Lung (tissue), 12 donors: ENCODE data around the gene NUP210. TPM values are rescaled to one million over a fixed set of nuclear protein-coding genes. Genes with fewer than 3 reads are reported as not detected.
A peak's percentile ranks its signal among the peaks of the same experiment; 100 is the strongest.

ENCODE experiments used
- ATAC-seq: fragments of 200-7000 bp; cut with Tn5 transposase; one replicate; pipeline ENCODE4 v1.9.1; 2020; ENCODE audit warnings: moderate number of reproducible peaks; ENCODE audit not compliant: insufficient read depth, low FRiP score
- DNase-seq, 3 donors: peaks; one replicate each; pipeline ENCODE4 v3.0.0-alpha.2; 2013 to 2017
- H3K27ac ChIP-seq, 2 donors: one replicate each; pipeline ENCODE4 v1.5.1; 2013; ENCODE audit warnings: mild to moderate bottlenecking in 2 of 2, moderate library complexity in 2 of 2, control low read depth in 1 of 2, inconsistent platforms in 1 of 2, low read depth in 1 of 2, low read length in 1 of 2
- H3K27me3 ChIP-seq, 3 donors: one replicate each; pipeline ENCODE4 v1.5.1; 2013; ENCODE audit warnings: low read length in 2 of 3; ENCODE audit not compliant: control insufficient read depth in 3 of 3, insufficient read depth in 3 of 3
- H3K36me3 ChIP-seq, 4 donors: one replicate each; pipeline ENCODE4 v1.5.1; 2013; ENCODE audit warnings: low read length in 4 of 4, mild to moderate bottlenecking in 1 of 4, moderate library complexity in 1 of 4; ENCODE audit not compliant: control insufficient read depth in 4 of 4, insufficient read depth in 4 of 4
- H3K4me1 ChIP-seq, 5 donors: one replicate each; pipeline ENCODE4 v1.5.1; 2013; ENCODE audit warnings: low read length in 5 of 5, mild to moderate bottlenecking in 2 of 5, moderate library complexity in 1 of 5; ENCODE audit not compliant: control insufficient read depth in 5 of 5, insufficient read depth in 5 of 5
- H3K4me3 ChIP-seq: one replicate; pipeline ENCODE4 v1.5.1; 2013; ENCODE audit warnings: mild to moderate bottlenecking, control low read depth, moderate library complexity
- H3K9ac ChIP-seq, 2 donors: one replicate each; pipeline ENCODE4 v1.5.1; 2013; ENCODE audit warnings: low read length in 2 of 2, control low read depth in 1 of 2; ENCODE audit not compliant: insufficient read depth in 1 of 2
- H3K9me3 ChIP-seq, 4 donors: one replicate each; pipeline ENCODE4 v1.5.1; 2013; ENCODE audit warnings: low read length in 3 of 4, mild to moderate bottlenecking in 1 of 4, moderate library complexity in 1 of 4; ENCODE audit not compliant: control insufficient read depth in 4 of 4, insufficient read depth in 3 of 4
- WGBS, 2 donors: extraction: QIAGEN DNeasy Blood & Tissue Kit; methylation state at CpG; one replicate each; pipeline ENCODE4 v1.1.7; 2013; 5-methylcytosine and 5-hydroxymethylcytosine counted together
- polyA plus RNA-seq, 2 donors: library from polyadenylated mRNA; stranded (reverse); fragments of 200-250 nt; gene quantifications; one replicate each; pipeline ENCODE4 v1.2.1, GENCODE V29; 2013
- total RNA-seq, 2 donors: library from RNA; depleted of rRNA in 1 of 2; stranded (reverse); fragments of >200 nt in 1 of 2; gene quantifications; one replicate each; pipeline ENCODE4 v1.2.1, GENCODE V29; 2014 to 2021
- TF ChIP-seq, protein P1 (sequence below): IDR thresholded peaks from 2 replicates; pipeline ENCODE4 v1.5.1; 2012; ENCODE audit warnings: mild to moderate bottlenecking; ENCODE audit errors: control extremely low read depth, extremely low read depth
- donor health status: control.
- donor health status: control.
- donor health status: Bipolar disorder and iron deficiency.
- donor health status: healthy.
- donor health status: DM: yes; HTN: yes; CAD: no.

Gene NUP210
- total and polyA plus RNA-seq, 4 donors = 5.4 to 20.4 (median 10.5) TPM

GRCh38 chr3:13287833-13288232, 132.3 kb downstream of the NUP210 start:
- Histone ChIP-seq H3K9ac (no peak overlapping the region), H3K4me3 (no peak overlapping the region), H3K27me3 (peaks cover 6 to 22% (median 18%) of the 10 kb centered on the region in 3 donors), H3K9me3 (peaks cover 3 to 18% (median 7%) of the 10 kb centered on the region in 4 donors), H3K27ac (no peak overlapping the region), H3K4me1 (no peaks in the 10 kb centered on the region), H3K36me3 (no peaks in the 10 kb centered on the region)
- DNase-seq = no peak
- ATAC-seq = no peak
- TF ChIP-seq, protein P1, sequence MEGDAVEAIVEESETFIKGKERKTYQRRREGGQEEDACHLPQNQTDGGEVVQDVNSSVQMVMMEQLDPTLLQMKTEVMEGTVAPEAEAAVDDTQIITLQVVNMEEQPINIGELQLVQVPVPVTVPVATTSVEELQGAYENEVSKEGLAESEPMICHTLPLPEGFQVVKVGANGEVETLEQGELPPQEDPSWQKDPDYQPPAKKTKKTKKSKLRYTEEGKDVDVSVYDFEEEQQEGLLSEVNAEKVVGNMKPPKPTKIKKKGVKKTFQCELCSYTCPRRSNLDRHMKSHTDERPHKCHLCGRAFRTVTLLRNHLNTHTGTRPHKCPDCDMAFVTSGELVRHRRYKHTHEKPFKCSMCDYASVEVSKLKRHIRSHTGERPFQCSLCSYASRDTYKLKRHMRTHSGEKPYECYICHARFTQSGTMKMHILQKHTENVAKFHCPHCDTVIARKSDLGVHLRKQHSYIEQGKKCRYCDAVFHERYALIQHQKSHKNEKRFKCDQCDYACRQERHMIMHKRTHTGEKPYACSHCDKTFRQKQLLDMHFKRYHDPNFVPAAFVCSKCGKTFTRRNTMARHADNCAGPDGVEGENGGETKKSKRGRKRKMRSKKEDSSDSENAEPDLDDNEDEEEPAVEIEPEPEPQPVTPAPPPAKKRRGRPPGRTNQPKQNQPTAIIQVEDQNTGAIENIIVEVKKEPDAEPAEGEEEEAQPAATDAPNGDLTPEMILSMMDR = no peak
- WGBS, 2 donors = 79 to 83% methylated on average over 4 of the region's 4 CpGs

- H3K9me3 ChIP-seq = peaks cover 3 to 18% (median 7%) of the 10 kb centered on the region in 4 donors
- WGBS, 2 donors = 91 to 98% methylated on average over 2 of the region's 2 CpGs
- TF ChIP-seq, protein P1 = no peak
- H3K9ac ChIP-seq = no peak overlapping the region
- no peak overlapping the region for H3K27ac ChIP-seq
- no peaks in the 10 kb centered on the region for H3K36me3 ChIP-seq
- H3K4me1 ChIP-seq = peaks cover 0 to 3% (median 0%) of the 10 kb centered on the region in 5 donors
- no peak overlapping the region for H3K4me3 ChIP-seq
- no peak for ATAC-seq
- H3K27me3 ChIP-seq = peaks cover 6 to 24% (median 20%) of the 10 kb centered on the region in 3 donors
- DNase-seq = no peak
Measured at GRCh38 chr3:13286873-13287272, 133.2 kb downstream of the NUP210 start.

DNA sequence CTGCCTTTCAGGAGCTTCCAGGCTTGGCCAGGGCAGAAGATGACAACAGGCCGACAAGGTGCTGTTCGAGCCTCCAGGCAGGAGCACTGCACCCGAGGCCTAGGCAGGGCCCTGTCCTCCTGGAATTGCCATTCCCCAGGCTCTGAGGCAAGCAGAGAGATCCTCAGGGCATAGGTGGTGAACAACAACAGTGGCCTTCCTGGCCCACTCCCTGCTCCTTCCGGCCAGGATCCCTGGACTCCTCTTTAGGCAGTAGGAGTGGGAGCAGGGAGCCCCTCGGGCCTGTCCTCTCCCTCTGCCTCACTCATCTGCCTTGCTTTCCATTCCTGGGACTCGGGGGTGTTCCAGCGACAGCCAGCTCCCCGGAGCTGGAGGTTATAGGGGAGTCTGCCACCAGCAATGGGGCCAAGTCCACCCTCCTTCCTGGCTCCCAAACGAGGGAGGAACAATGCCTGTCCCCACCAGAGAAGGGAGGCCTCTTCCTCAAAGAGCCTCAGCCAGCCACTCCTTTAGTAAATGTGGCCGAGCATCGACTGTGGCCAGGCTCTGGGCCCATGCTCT, 135.0 kb downstream of the NUP210 start:
- TF ChIP-seq, protein P1 = no peak
- peaks cover 3 to 18% (median 7%) of the 10 kb centered on the region in 4 donors for H3K9me3 ChIP-seq
- H3K4me1 ChIP-seq = peaks cover 0 to 8% (median 0%) of the 10 kb centered on the region in 5 donors
- H3K27me3 ChIP-seq = peaks cover 6 to 31% (median 29%) of the 10 kb centered on the region in 3 donors
- H3K9ac ChIP-seq = no peak overlapping the region
- DNase-seq (peak in 1 of 3 donors; percentile 9), ATAC-seq (no peak)
- H3K4me3 ChIP-seq = no peak overlapping the region
- H3K36me3 ChIP-seq = no peaks in the 10 kb centered on the region
- 85 to 87% methylated on average over 11 of the region's 11 CpGs for WGBS, 2 donors
- no peak overlapping the region for H3K27ac ChIP-seq

DNA sequence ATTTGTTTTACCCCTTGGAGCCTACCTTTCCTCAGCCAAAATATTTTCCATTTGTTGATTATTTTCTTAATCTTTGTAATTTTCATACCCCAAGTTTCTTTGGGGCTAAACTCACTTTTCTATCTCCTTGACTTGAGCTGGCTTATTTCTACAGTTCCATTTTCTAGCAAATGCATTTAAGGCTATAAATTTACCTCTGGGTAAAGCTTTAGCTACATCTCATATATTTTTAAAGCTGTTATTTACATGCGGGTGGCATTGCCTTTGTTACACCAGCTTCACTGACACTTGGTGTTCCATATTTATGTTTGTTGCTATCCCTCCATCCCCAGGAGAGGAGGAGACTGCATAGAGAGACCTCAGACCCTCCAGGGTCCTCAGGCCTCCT, 136.3 kb downstream of the NUP210 start:
- Histone ChIP-seq H3K9ac (no peak overlapping the region), H3K36me3 (no peaks in the 10 kb centered on the region), H3K9me3 (peaks cover 3 to 18% (median 7%) of the 10 kb centered on the region in 4 donors), H3K4me3 (no peak overlapping the region), H3K4me1 (peaks cover 0 to 8% (median 0%) of the 10 kb centered on the region in 5 donors), H3K27me3 (peaks cover 6 to 35% (median 29%) of the 10 kb centered on the region in 3 donors), H3K27ac (no peak overlapping the region)
- WGBS, 2 donors = 94 to 100% methylated on average over 1 of the region's 1 CpG
- DNase-seq = peak in 1 of 3 donors; percentile 7
- ATAC-seq = no peak
- TF ChIP-seq, protein P1 = no peak
